ENCODE data around the gene OR5K3.

The OR5K3 gene

GRCh38 chr3:98404010-98404409, 13.5 kb downstream of the OR5K3 start:
- Histone ChIP-seq H3K27me3 (replicated peaks; ENCODE audit: insufficient read depth, low read length) (no peaks in the 10 kb centered on the region), H2AFZ (ENCODE audit: low read length) (no peak overlapping the region), H3K27ac (ENCODE audit: low read length) (no peak overlapping the region), H3K79me2 (ENCODE audit: low read length) (no peaks in the 10 kb centered on the region), H3F3A (ENCODE audit: insufficient read depth, low read length) (no peaks in the 10 kb centered on the region), H4K20me1 (ENCODE audit: insufficient read depth, low read length) (no peaks in the 10 kb centered on the region), H3K4me2 (ENCODE audit: low read depth, low read length) (no peak overlapping the region), H3K9me2 (replicated peaks; ENCODE audit: insufficient read depth, low read length) (no peaks in the 10 kb centered on the region), H3K4me3 (ENCODE audit: low read length) (no peak overlapping the region), H3K9ac (ENCODE audit: low read length) (no peak overlapping the region), H3K4me1 (ENCODE audit: low read length) (peaks cover 3% of the 10 kb centered on the region; the same call in 1 of the 2 replicates), H3K9me3 (replicated peaks; ENCODE audit: insufficient read depth, low read length) (no peaks in the 10 kb centered on the region), H3K36me3 (replicated peaks; ENCODE audit: insufficient read depth, low read length) (no peaks in the 10 kb centered on the region)
- no peak for DNase-seq
- no peak for TF ChIP-seq EZH2 (optimal IDR thresholded peaks at IDR 0.05; ENCODE audit: low read depth, low read length)
- no peak for TF ChIP-seq EZH2phosphoT487 (IDR thresholded peaks at IDR 0.05; ENCODE audit: low read length)
- no peak for TF ChIP-seq CTCF (IDR thresholded peaks at IDR 0.05; ENCODE audit: low read length)

GRCh38 chr3:98406034-98406433, 15.6 kb downstream of the OR5K3 start:
- Histone ChIP-seq H3F3A (ENCODE audit: insufficient read depth, low read length) (no peaks in the 10 kb centered on the region), H3K4me2 (ENCODE audit: low read depth, low read length) (peak overlapping the region; percentile 29; the same call in 1 of the 2 replicates), H3K36me3 (replicated peaks; ENCODE audit: insufficient read depth, low read length) (no peaks in the 10 kb centered on the region), H3K4me1 (ENCODE audit: low read length) (no peaks in the 10 kb centered on the region), H3K27me3 (replicated peaks; ENCODE audit: insufficient read depth, low read length) (no peaks in the 10 kb centered on the region), H3K79me2 (ENCODE audit: low read length) (no peaks in the 10 kb centered on the region), H3K9me2 (replicated peaks; ENCODE audit: insufficient read depth, low read length) (no peaks in the 10 kb centered on the region), H3K4me3 (ENCODE audit: low read length) (no peak overlapping the region), H3K27ac (ENCODE audit: low read length) (no peak overlapping the region), H4K20me1 (ENCODE audit: insufficient read depth, low read length) (no peaks in the 10 kb centered on the region), H2AFZ (ENCODE audit: low read length) (no peak overlapping the region), H3K9ac (ENCODE audit: low read length) (no peak overlapping the region), H3K9me3 (replicated peaks; ENCODE audit: insufficient read depth, low read length) (no peaks in the 10 kb centered on the region)
- TF ChIP-seq EZH2phosphoT487 (IDR thresholded peaks at IDR 0.05; ENCODE audit: low read length) (no peak), CTCF (IDR thresholded peaks at IDR 0.05; ENCODE audit: low read length) (no peak), EZH2 (optimal IDR thresholded peaks at IDR 0.05; ENCODE audit: low read depth, low read length) (no peak)
- peak; percentile 34 for DNase-seq

GRCh38 chr3:98432575-98432974, 42.1 kb downstream of the OR5K3 start:
- Histone ChIP-seq H3K9me3 (replicated peaks; ENCODE audit: insufficient read depth, low read length) (no peaks in the 10 kb centered on the region), H3K4me3 (ENCODE audit: low read length) (no peak overlapping the region), H3K4me1 (ENCODE audit: low read length) (no peaks in the 10 kb centered on the region), H3K79me2 (ENCODE audit: low read length) (no peaks in the 10 kb centered on the region), H3K4me2 (ENCODE audit: low read depth, low read length) (no peak overlapping the region), H3K27me3 (replicated peaks; ENCODE audit: insufficient read depth, low read length) (no peaks in the 10 kb centered on the region), H3K36me3 (replicated peaks; ENCODE audit: insufficient read depth, low read length) (no peaks in the 10 kb centered on the region), H2AFZ (ENCODE audit: low read length) (no peak overlapping the region), H3F3A (ENCODE audit: insufficient read depth, low read length) (no peaks in the 10 kb centered on the region), H4K20me1 (ENCODE audit: insufficient read depth, low read length) (no peaks in the 10 kb centered on the region), H3K27ac (ENCODE audit: low read length) (no peak overlapping the region), H3K9me2 (replicated peaks; ENCODE audit: insufficient read depth, low read length) (no peaks in the 10 kb centered on the region), H3K9ac (ENCODE audit: low read length) (no peak overlapping the region)
- TF ChIP-seq EZH2 (optimal IDR thresholded peaks at IDR 0.05; ENCODE audit: low read depth, low read length) = no peak
- TF ChIP-seq EZH2phosphoT487 (IDR thresholded peaks at IDR 0.05; ENCODE audit: low read length) = no peak
- no peak for TF ChIP-seq CTCF (IDR thresholded peaks at IDR 0.05; ENCODE audit: low read length)
- no peak for DNase-seq
